Osteocyte (in vitro differentiated cells): Measurements from ENCODE around the gene HAS3. TPM values are rescaled to one million over a fixed set of nuclear protein-coding genes. Genes with fewer than 3 reads are reported as not detected.
"Not testable (repeated sequence)": the region's sequence is repeated elsewhere in the genome, so short reads cannot be mapped to it uniquely, and the experiment has no call there.

Source experiments
- DNase-seq: peaks from one replicate; pipeline ENCODE4 v3.0.0; 2021; ENCODE audit warnings: mixed read lengths; ENCODE audit not compliant: unreplicated experiment; ENCODE audit errors: extremely low spot score
- H3K27ac Mint-ChIP-seq: one replicate; pipeline ENCODE4 v1.8.0; 2021; ENCODE audit warnings: mild to moderate bottlenecking, mixed read lengths; ENCODE audit not compliant: unreplicated experiment
- H3K27me3 Mint-ChIP-seq: one replicate; pipeline ENCODE4 v1.8.0; 2021; ENCODE audit warnings: mixed read lengths; ENCODE audit not compliant: unreplicated experiment
- H3K36me3 Mint-ChIP-seq: one replicate; pipeline ENCODE4 v1.8.0; 2021; ENCODE audit warnings: mixed read lengths; ENCODE audit not compliant: unreplicated experiment
- H3K4me1 Mint-ChIP-seq: one replicate; pipeline ENCODE4 v1.8.0; 2021; ENCODE audit warnings: mixed read lengths; ENCODE audit not compliant: unreplicated experiment
- H3K4me3 Mint-ChIP-seq: one replicate; pipeline ENCODE4 v1.8.0; 2021; ENCODE audit warnings: mild to moderate bottlenecking, moderate library complexity, mixed read lengths; ENCODE audit not compliant: unreplicated experiment
- H3K9me3 Mint-ChIP-seq: one replicate; pipeline ENCODE4 v1.8.0; 2021; ENCODE audit warnings: mixed read lengths; ENCODE audit not compliant: unreplicated experiment
- total RNA-seq: library from RNA; stranded (reverse); gene quantifications from 2 replicates; pipeline ENCODE4 v1.2.1, GENCODE V29; 2021
- TF ChIP-seq, protein P1 (sequence below): fragments of 200-600 bp; sonication (generic); IDR thresholded peaks from 2 replicates; pipeline ENCODE4 v1.5.0; 2021; ENCODE audit warnings: antibody characterized with exemption, mild to moderate bottlenecking, moderate library complexity

Gene HAS3
- total RNA-seq, 1 donor from 2014 or later = 1.6 TPM

DNA sequence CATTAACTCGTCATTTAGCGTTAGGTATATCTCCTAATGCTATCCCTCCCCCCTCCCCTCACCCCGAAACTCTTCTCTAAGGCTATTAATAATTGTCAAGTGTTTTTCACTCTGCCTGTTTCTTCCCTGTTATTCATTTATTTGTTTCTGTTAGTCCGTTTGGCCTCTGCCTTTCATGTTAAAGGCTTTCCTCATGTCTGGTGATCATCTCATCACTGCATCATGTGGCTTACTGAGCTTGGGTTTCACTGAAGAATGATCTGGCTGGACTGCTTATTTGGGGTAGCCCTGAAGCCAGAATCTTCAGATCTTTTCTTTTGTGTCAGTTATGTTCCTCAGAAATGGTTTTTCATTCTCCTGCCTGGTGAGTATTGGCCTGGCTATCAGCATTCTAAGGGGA lies 36.5 kb downstream of the HAS3 start:
- H3K9me3 Mint-ChIP-seq = no peaks in the 10 kb centered on the region
- H3K4me3 Mint-ChIP-seq = no peak overlapping the region
- no peaks in the 10 kb centered on the region for H3K4me1 Mint-ChIP-seq
- DNase-seq = no peak
- H3K27ac Mint-ChIP-seq = no peak overlapping the region
- H3K36me3 Mint-ChIP-seq = peaks cover 48% of the 10 kb centered on the region
- TF ChIP-seq, protein P1, sequence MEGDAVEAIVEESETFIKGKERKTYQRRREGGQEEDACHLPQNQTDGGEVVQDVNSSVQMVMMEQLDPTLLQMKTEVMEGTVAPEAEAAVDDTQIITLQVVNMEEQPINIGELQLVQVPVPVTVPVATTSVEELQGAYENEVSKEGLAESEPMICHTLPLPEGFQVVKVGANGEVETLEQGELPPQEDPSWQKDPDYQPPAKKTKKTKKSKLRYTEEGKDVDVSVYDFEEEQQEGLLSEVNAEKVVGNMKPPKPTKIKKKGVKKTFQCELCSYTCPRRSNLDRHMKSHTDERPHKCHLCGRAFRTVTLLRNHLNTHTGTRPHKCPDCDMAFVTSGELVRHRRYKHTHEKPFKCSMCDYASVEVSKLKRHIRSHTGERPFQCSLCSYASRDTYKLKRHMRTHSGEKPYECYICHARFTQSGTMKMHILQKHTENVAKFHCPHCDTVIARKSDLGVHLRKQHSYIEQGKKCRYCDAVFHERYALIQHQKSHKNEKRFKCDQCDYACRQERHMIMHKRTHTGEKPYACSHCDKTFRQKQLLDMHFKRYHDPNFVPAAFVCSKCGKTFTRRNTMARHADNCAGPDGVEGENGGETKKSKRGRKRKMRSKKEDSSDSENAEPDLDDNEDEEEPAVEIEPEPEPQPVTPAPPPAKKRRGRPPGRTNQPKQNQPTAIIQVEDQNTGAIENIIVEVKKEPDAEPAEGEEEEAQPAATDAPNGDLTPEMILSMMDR = no peak
- no peaks in the 10 kb centered on the region for H3K27me3 Mint-ChIP-seq

DNA sequence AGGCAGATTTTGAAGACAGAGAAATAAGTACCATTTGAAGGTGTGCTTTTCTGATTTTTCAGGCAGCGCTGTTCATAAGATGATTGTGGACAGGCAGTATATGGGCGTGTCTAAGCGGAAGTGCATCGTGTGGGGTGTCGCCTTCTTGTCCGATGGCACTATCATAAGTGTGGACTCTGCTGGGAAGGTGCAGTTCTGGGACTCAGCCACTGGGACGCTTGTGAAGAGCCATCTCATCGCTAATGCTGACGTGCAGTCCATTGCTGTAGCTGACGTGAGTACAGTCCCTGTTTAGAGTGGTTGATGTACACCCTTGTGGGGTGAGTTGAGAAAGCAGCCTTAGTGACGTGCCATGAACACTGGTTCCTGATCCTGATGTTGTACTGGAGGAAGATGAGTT lies 37.7 kb downstream of the HAS3 start:
- no peaks in the 10 kb centered on the region for H3K9me3 Mint-ChIP-seq
- no peaks in the 10 kb centered on the region for H3K4me1 Mint-ChIP-seq
- TF ChIP-seq, protein P1 = no peak
- H3K36me3 Mint-ChIP-seq = peaks cover 42% of the 10 kb centered on the region
- H3K4me3 Mint-ChIP-seq = no peak overlapping the region
- no peak overlapping the region for H3K27ac Mint-ChIP-seq
- H3K27me3 Mint-ChIP-seq = no peaks in the 10 kb centered on the region
- DNase-seq = no peak

DNA sequence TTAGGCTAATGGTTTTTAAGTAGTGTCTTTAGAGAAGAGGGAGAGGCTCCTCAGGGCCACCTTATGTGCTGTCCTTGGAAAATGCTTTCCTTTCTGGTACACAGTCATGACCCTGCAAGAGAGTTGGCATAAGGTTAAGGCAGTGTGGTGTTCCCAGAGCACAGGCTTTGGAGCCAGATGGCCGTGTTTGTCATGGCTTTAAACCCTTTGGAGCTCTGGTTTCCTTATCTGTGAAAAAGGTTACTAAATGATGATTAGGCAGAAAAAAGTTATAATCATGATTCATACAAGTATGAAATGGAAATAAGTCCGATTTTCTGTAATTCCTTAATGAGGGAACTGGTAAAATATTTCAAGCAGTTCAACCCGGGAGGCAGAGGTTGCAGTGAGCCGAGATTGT lies 40.2 kb downstream of the HAS3 start:
- TF ChIP-seq, protein P1 = no peak
- H3K4me1 Mint-ChIP-seq = no peaks in the 10 kb centered on the region
- no peaks in the 10 kb centered on the region for H3K27me3 Mint-ChIP-seq
- H3K4me3 Mint-ChIP-seq = no peak overlapping the region
- H3K27ac Mint-ChIP-seq = no peak overlapping the region
- peaks cover 41% of the 10 kb centered on the region for H3K36me3 Mint-ChIP-seq
- no peak for DNase-seq
- H3K9me3 Mint-ChIP-seq = no peaks in the 10 kb centered on the region

DNA sequence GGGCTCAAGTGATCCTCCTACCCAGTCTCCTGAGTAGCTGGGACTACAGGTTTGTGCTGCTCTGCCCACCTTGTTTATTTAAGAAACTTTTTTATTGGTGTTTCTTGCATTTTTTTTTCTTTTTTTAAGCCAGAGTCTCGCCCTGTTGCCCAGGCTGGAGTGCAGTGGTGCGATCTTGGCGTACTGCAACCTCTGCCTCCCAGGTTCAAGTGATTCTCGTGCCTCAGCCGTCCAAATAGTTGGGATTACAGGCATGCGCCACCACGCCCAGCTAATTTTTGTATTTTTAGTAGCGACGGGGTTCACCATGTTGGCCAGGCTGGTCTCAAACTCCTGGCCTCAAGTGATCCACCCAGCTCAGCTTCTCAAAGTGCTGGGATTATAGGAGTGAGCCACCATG lies 44.2 kb downstream of the HAS3 start:
- not testable (repeated sequence) for H3K27ac Mint-ChIP-seq, H3K4me3 Mint-ChIP-seq, H3K9me3 Mint-ChIP-seq, H3K4me1 Mint-ChIP-seq, H3K27me3 Mint-ChIP-seq
- H3K36me3 Mint-ChIP-seq = peaks cover 32% of the 10 kb centered on the region
- peak; percentile 25 for DNase-seq

DNA sequence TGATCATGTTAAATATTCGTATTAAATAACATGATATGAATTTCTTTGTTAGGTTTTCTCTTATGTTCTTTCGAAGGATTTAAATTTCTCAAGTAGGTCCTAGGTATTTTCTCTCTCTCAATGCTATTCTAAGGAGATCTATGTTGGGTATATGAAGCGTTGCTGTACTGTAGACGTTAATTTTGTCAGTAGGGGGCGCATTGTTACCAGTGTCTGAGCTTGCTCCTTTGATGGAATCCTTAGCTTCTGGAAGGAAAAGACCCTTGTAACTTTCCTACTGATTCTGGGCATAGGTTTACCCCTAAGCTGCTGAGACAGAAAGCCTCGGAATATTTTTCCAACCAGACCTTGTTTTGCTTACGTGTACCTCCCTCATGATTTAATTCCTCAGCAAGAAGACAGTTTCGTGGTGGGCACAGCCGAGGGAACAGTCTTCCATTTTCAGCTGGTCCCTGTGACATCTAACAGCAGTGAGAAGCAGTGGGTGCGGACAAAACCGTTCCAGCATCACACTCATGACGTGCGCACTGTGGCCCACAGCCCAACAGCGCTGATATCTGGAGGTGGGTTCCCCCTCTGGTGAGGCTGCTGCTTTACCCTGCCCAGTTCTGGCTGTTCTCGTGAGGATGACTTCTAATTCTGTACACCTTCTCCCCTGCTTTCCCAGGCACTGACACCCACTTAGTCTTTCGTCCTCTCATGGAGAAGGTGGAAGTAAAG lies 44.9 kb downstream of the HAS3 start:
- H3K4me1 Mint-ChIP-seq = no peaks in the 10 kb centered on the region
- no peak for DNase-seq
- H3K9me3 Mint-ChIP-seq = no peaks in the 10 kb centered on the region
- TF ChIP-seq, protein P1 = peak; percentile 86
- H3K4me3 Mint-ChIP-seq = no peak overlapping the region
- no peak overlapping the region for H3K27ac Mint-ChIP-seq
- H3K36me3 Mint-ChIP-seq = peaks cover 36% of the 10 kb centered on the region
- H3K27me3 Mint-ChIP-seq = no peaks in the 10 kb centered on the region
